ES-I3 (cell line): Measurements from ENCODE around the gene STOML1.

ENCODE experiments used
- H3K36me3 ChIP-seq: 2 replicates; pipeline ENCODE4 v1.6.1; 2013; ENCODE audit warnings: mild to moderate bottlenecking, low read length, control low read depth, moderate library complexity; ENCODE audit not compliant: insufficient read depth
- H3K4me1 ChIP-seq: 2 replicates; pipeline ENCODE4 v1.6.1; 2013; ENCODE audit warnings: mild to moderate bottlenecking, control low read depth, low read length; ENCODE audit not compliant: insufficient read depth
- H3K9ac ChIP-seq: 2 replicates; pipeline ENCODE4 v1.6.1; 2013; ENCODE audit warnings: low read depth, mild to moderate bottlenecking, low read length, moderate library complexity
- H3K9me3 ChIP-seq: 2 replicates; pipeline ENCODE4 v1.6.1; 2013; ENCODE audit warnings: mild to moderate bottlenecking, low read length, moderate library complexity; ENCODE audit not compliant: control insufficient read depth, insufficient read depth

The STOML1 gene

DNA sequence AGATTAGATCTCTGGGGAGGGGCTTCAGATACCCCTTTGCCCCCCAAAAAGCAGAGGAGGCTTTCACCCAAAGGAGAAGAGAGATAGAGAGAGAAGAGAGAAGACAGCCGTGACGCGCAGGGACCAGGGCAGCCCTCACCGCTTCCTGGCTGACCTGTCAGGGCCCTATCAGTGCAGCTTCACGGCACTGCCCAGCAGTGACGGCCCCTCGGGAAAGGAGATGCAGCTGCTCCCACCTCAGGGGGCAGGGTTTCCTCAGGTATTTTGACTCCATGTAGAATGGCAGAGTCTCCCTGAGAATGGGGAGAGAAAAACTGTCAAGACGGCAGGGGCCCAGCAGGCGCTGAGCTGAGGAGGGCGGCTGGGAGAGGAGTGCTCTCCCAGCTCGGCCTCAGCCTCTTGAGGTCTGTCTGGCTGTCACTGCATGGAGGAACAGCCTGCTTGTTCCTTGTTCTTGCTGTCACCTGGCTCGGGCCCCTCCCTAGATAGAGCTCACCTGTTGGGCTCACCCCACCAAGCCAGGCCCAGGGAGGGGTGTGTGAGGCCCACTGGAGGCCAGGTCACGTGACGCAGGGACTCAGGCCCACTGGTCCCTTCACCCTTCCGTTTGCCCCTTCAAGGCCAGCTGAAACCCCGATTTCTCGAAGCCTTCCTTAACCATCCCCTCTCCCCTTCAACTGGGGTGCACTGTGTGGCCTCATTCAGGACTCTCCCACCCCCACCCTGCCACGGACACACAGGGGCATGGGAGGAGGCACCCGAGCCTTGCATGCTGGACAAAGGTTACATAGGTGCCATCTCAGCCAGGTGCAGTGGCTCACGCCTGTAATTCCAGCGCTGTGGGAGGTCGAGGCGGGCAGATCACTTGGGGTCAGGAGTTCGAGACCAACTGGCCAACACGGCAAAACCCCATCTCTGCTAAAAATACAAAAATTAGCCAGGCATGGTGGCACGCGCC, 37.6 kb downstream of the STOML1 start:
- Histone ChIP-seq H3K4me1 (peaks cover 12% of the 10 kb centered on the region), H3K36me3 (no peaks in the 10 kb centered on the region; the same call in 1 of the 2 replicates), H3K9ac (no peak overlapping the region), H3K9me3 (no peaks in the 10 kb centered on the region)

DNA sequence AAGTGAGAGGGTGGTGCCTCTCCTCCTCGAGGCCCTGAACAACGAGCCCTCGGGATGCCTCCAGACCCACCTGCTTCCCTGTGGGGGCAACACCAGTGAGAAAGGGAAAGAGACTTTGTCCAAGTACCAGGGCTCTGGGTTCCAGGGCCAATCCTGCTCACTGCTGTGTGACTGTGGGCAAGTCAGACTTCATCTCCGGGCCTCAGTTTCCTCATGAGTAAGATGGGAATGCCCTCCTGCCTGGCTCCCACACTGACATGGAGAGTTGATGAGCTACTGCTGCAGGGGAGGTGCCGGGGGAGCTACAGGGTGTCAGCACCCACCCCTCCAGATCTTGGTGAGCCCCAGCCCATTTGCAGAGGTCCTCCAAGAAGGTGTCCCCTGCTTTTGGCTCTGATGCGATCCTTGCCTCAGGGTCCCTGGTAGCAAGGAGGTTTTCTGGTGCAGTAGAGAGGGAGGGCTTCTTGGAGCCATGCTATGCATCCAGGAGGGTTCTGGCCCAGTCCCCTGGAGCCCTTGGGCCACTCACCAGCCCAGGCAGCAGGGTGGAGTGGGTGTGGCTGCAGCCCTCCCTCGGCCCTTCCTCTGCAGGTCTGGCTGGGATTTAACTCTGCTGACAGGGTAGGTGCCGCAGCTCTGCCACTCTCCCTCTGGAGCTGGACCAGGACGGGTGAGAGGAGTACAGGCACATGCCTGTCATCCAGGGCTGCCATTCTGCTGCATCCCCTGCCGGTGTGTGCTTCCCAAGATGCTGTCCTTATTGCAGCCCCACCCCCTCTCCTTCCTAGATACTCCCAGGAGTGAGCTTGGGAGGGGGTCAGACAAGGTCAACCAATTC, 39.0 kb downstream of the STOML1 start:
- Histone ChIP-seq H3K4me1 (peaks cover 12% of the 10 kb centered on the region), H3K9me3 (no peaks in the 10 kb centered on the region), H3K36me3 (no peaks in the 10 kb centered on the region; the same call in 1 of the 2 replicates), H3K9ac (no peak overlapping the region)

DNA sequence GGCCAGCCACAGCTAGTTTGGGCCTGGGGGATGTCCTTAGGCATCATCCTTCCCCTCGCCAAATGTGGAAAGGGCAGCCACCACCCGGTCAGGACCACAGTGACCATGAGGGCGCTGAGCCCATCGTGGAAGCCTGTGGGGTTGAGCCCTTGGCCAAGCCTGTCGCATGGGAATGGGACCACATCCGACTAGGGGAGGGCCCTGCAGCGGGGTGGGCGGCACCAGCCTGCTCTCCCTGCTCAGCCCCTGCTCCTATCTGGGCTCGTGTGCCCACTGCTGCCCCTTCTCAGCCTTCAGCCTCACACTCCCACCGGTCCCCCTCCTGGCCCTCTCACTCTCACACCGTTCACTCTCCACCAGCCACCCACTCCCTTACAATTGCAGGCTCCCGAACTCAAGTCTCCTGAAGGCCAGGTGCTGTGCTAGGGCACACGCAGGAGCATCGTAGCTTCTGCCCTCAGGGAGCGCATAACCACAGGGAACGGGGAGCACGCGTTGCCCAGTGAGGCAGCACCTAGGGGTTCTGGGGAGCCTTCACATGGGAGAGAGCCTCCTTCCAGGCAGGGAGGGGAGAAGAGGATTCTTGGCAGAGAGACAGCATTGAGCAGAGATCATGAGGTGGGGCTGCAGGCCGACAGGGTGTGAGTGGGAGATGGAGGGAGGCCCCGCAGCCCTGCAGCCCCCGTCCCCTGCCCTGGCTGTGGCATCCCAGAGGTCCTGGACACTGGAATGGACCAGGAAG, 39.8 kb downstream of the STOML1 start:
- Histone ChIP-seq H3K36me3 (no peaks in the 10 kb centered on the region; the same call in 1 of the 2 replicates), H3K9ac (no peak overlapping the region), H3K9me3 (no peaks in the 10 kb centered on the region), H3K4me1 (peaks cover 12% of the 10 kb centered on the region)

DNA sequence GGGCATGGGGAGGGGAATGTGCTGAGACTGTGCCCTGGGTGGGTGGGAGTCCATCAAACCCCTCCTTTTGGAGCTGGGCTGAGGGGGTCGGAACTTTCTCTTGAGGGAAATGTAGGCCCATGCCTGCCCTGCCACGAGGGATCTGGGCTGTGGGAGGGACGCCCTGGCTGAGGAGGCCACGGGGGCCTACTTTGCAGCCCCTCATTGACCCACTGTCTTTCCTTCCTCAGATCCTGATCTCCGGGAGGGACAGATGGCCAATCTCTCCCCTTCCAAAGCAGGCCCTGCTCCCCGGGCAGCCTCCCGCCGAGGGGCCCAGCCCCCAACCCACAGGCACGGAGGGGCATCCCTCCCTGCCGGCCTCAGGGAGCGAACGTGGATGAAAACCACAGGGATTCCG, 40.5 kb downstream of the STOML1 start:
- peaks cover 12% of the 10 kb centered on the region for H3K4me1 ChIP-seq
- H3K9ac ChIP-seq: no peak overlapping the region
- H3K9me3 ChIP-seq: no peaks in the 10 kb centered on the region
- H3K36me3 ChIP-seq: no peaks in the 10 kb centered on the region; the same call in 1 of the 2 replicates

DNA sequence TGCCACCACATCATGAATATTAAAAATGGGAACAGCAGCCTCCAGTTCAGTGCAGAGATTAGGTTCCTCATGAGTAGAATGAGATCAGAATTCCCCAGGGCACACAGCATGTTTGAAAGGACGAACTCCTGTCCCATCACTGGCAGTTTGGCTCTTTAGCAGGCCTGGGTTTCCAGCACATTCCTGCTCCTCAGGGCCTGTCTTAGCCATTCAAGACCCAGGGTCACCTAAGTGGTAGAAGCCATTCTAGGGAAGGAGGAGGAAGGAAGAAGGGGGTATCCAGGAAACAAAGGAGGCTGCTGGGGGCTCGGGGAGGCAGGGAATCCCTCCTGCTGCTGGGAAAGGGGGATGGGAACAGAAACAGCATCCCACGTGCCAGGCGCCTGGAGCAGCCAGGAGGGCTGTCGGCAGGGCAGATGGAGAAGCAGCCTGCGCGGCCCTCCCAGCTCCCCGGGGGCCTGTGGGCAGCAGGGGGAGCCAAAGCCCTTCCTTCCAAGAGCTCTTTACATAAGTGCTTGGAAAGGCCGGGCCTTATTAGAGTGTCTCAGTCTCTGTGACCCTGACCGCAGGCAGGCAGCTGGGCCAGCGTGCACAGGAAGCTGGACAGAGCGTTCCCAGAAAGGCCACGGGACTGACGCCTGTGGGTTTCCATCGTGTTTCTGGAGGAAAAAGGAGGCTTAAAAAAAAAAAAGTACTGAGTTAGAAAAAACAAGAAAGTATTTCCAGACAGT, 41.1 kb downstream of the STOML1 start:
- Histone ChIP-seq H3K9ac (no peak overlapping the region), H3K36me3 (no peaks in the 10 kb centered on the region; the same call in 1 of the 2 replicates), H3K9me3 (no peaks in the 10 kb centered on the region), H3K4me1 (peaks cover 12% of the 10 kb centered on the region)

DNA sequence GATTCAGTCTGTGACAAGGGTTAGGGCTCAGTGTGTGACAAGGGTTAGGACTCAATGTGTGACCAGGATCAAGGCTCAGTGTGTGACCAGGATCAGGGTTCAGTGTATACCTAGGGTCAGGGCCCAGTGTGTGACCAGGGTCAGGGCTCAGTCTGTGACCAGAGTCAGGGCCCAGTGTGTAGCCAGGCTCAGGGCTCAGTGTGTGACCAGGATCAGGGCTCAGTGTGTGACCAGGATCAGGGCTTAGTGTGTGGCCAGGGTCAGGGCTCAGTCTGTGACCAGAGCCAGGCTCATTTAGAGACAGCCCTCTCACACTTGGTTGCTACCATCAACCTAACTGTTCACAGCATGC, 41.6 kb downstream of the STOML1 start:
- no peaks in the 10 kb centered on the region; the same call in 1 of the 2 replicates for H3K36me3 ChIP-seq
- H3K9ac ChIP-seq: no peak overlapping the region
- H3K4me1 ChIP-seq: peaks cover 12% of the 10 kb centered on the region

DNA sequence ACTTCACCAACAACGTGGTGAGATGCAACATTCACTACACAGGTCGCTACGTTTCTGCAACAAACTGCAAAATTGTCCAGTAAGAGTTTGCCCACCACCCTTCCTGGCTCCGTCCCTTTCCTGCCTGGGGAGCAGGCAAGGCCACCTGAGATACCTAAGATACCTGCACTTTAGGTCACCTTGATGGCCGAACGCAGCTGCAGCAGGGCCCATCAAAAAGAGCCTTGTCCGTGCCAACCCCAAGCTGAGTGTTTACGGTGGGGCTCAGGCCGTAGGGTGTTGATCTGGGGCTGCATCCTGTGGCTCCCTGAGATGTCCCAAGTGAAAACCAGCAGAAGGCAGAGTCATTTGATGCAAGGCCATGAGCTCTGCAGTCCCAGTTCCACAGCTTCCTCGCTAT, 42.6 kb downstream of the STOML1 start:
- Histone ChIP-seq H3K4me1 (peaks cover 12% of the 10 kb centered on the region), H3K9ac (no peak overlapping the region), H3K9me3 (no peaks in the 10 kb centered on the region), H3K36me3 (no peaks in the 10 kb centered on the region; the same call in 1 of the 2 replicates)

More for the DNA sequence above, 41.6 kb downstream of the STOML1 start:
- no peaks in the 10 kb centered on the region for H3K9me3 ChIP-seq

DNA sequence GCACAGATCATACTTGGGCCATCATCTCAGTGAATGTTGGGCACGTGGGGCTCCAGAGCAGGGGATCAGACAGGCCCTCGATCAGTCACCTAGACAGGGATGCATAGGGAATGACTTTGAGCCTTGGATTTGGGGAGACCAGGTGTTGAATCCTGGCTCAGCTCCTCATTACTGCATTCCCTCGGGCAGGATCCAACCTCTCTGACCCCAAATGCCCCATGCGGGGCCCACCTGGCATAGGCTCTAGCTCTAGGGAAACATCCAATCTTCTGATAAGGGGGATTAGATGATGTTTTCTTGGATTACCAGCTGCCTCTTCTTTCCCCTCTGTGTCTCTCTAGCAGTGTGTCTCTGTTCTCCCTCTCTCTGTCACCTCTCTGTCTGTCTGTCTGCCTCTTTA, 43.1 kb downstream of the STOML1 start:
- Histone ChIP-seq H3K36me3 (no peaks in the 10 kb centered on the region; the same call in 1 of the 2 replicates), H3K9ac (no peak overlapping the region), H3K9me3 (no peaks in the 10 kb centered on the region), H3K4me1 (peaks cover 12% of the 10 kb centered on the region)

DNA sequence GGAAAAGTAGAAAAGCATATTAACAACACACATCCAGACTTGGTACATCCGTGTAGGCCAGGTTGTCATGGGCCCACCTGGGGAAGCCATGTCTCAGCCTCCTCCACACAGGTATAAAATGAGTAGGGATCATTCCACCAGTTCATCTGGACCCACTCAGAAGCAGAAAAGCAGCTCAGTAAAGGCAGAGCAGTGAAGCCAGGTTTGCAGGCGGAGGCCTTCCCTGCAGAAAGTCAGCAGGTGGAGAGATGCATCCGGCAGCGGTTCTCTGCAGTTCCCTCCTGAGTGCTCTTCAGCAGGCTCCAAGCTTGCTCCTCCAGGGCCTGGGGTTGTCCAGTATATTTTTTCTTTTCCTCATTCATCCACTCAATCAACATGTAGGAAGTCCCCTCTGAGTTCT, 43.7 kb downstream of the STOML1 start:
- H3K36me3 ChIP-seq: no peaks in the 10 kb centered on the region; the same call in 1 of the 2 replicates
- H3K9me3 ChIP-seq: no peaks in the 10 kb centered on the region
- H3K9ac ChIP-seq: no peak overlapping the region
- H3K4me1 ChIP-seq: peaks cover 12% of the 10 kb centered on the region

DNA sequence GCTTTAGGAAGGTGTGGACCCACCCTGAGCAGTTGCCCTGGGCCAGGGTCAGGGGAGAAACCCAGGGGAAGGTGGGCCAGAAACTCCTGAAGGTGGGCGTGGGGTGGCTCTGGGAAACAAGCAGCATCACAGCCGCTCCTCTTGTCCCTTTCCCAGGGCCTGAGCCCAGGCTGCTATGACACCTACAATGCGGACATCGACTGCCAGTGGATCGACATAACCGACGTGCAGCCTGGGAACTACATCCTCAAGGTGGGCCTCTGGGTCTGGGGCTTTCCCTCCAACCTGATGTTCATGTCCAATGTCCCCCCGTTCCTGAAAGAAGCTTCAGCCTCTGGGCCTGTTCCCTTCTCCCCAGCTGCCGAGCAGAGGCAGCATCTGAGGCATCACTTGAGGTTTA, 44.4 kb downstream of the STOML1 start:
- H3K4me1 ChIP-seq: peaks cover 12% of the 10 kb centered on the region
- H3K9me3 ChIP-seq: no peaks in the 10 kb centered on the region
- no peak overlapping the region for H3K9ac ChIP-seq
- H3K36me3 ChIP-seq: no peaks in the 10 kb centered on the region; the same call in 1 of the 2 replicates

DNA sequence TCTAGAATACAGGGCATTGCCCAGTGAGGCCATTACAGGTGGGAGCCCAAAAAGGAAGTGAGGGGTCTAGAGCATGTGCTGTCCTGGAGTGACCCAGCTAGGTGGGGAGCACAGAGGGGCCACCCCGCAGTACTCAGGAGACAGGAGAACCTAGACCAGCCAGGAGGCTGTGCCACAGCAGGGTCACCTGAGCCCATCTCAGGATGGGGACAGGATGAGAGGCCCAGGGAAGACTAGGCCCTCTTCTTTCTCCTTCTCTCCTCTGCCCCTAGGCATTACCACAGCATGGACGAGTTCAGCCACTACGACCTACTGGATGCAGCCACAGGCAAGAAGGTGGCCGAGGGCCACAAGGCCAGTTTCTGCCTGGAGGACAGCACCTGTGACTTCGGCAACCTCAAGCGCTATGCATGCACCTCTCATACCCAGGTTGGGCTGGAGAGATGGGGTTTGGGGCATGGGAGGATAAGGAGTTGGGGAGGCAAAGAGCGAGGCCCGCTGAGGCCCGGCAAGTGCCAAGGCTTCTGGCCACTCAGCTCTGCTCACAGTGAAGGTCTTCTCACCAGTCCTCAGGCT, 45.2 kb downstream of the STOML1 start:
- Histone ChIP-seq H3K9ac (no peak overlapping the region), H3K36me3 (no peaks in the 10 kb centered on the region; the same call in 1 of the 2 replicates), H3K4me1 (peaks cover 10% of the 10 kb centered on the region), H3K9me3 (no peaks in the 10 kb centered on the region)

DNA sequence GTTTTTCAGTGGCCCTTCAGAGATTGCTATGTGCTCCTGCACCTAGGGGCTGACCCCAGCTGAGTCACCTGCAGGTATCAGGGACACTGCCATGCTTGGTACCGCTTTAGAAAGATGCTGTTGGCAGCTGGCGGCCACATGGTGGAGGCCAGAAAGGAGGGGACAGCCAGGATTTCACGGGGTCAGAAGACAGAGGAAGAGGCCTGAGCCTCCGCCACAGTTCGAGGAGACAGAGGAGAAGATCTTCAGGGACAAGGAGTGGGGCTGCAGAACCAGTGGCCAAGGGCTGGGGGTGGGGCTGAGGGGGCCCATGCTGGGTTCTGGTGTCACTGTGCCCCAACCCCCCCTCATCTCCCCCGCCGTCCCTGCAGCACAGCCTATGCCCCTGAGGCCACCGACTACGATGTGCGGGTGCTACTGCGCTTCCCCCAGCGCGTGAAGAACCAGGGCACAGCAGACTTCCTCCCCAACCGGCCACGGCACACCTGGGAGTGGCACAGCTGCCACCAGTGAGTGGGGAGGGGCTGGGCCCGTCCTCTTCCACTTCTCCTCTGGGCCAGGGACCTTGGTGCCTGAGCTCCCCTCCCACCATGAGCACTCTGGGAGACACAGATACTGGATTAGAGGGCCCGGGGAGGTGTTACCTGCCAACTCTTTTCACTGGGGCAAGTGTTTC, 45.9 kb downstream of the STOML1 start:
- H3K4me1 ChIP-seq: peaks cover 7% of the 10 kb centered on the region
- H3K9me3 ChIP-seq: no peaks in the 10 kb centered on the region
- H3K36me3 ChIP-seq: no peaks in the 10 kb centered on the region; the same call in 1 of the 2 replicates
- no peak overlapping the region for H3K9ac ChIP-seq

DNA sequence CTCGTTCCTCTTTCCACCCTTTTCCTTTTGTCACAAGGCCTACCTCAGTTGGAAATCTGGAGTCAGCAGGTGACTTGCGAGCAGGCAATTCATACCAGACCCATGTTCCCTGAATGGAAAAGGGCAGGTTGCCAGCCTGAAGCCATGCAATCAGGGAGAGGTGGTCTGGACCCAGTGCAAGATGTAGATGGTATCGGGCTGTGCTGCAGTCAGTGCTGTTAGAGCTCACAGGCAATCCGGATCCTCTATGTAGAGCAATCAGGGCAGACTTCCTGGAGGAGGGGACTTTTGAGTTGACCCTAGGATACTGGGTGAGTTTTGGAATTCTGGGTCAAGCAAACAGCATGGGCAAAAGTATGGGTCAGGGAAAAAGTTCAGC, 47.0 kb downstream of the STOML1 start:
- no peaks in the 10 kb centered on the region; the same call in 1 of the 2 replicates for H3K36me3 ChIP-seq
- no peaks in the 10 kb centered on the region for H3K9me3 ChIP-seq
- H3K9ac ChIP-seq: no peak overlapping the region
- H3K4me1 ChIP-seq: peaks cover 12% of the 10 kb centered on the region
